LNCaP clone FGC (cell line): Measurements from ENCODE around the gene EPM2A.

ENCODE experiments used
- DNase-seq: peaks from one replicate; pipeline ENCODE4 v3.0.0-alpha.2; 2011; ENCODE audit warnings: low read depth
- H3K4me3 ChIP-seq: 2 replicates; pipeline ENCODE4 v1.5.1; 2011; ENCODE audit warnings: mild to moderate bottlenecking, low read depth, low read length, control low read depth
- CTCF ChIP-seq: IDR thresholded peaks from 2 replicates; pipeline ENCODE4 v1.5.1; 2012; ENCODE audit warnings: mild to moderate bottlenecking; ENCODE audit not compliant: control insufficient read depth, insufficient read depth; ENCODE audit errors: extremely low read depth

Gene EPM2A

GRCh38 chr6:145688493-145688905 lies 46.8 kb downstream of the EPM2A start:
- no peak for DNase-seq
- no peak for TF ChIP-seq CTCF
- no peak overlapping the region for H3K4me3 ChIP-seq

GRCh38 chr6:145685932-145686331 lies 49.4 kb downstream of the EPM2A start:
- no peak for DNase-seq
- no peak for TF ChIP-seq CTCF

GRCh38 chr6:145681965-145682364 lies 53.4 kb downstream of the EPM2A start:
- DNase-seq, result no peak
- TF ChIP-seq CTCF, result no peak
- no peak overlapping the region for H3K4me3 ChIP-seq

More at GRCh38 chr6:145685932-145686331, 49.4 kb downstream of the EPM2A start:
- H3K4me3 ChIP-seq, result no peak overlapping the region

GRCh38 chr6:145673504-145673903 lies 61.8 kb downstream of the EPM2A start:
- no peak for TF ChIP-seq CTCF
- H3K4me3 ChIP-seq, result no peak overlapping the region
- DNase-seq, result no peak

- no peak overlapping the region for H3K4me3 ChIP-seq
- DNase-seq, result no peak
- no peak for TF ChIP-seq CTCF
Measured at GRCh38 chr6:145670311-145670710, 65.0 kb downstream of the EPM2A start.

GRCh38 chr6:145669627-145670034 lies 65.7 kb downstream of the EPM2A start:
- no peak for TF ChIP-seq CTCF
- no peak for DNase-seq
- no peak overlapping the region for H3K4me3 ChIP-seq

- no peak for DNase-seq
- TF ChIP-seq CTCF, result no peak
Measured at GRCh38 chr6:145668844-145669243, 66.5 kb downstream of the EPM2A start.

More at GRCh38 chr6:145668844-145669243, 66.5 kb downstream of the EPM2A start:
- no peak overlapping the region for H3K4me3 ChIP-seq
